ENCODE data around the gene CREBBP. TPM values are rescaled to one million over a fixed set of nuclear protein-coding genes. Genes with fewer than 3 reads are reported as not detected.

The CREBBP gene
- total and polyA plus RNA-seq, 5 experiments from 2014 or later, result 2.9 to 167 (median 12.0) TPM

DNA sequence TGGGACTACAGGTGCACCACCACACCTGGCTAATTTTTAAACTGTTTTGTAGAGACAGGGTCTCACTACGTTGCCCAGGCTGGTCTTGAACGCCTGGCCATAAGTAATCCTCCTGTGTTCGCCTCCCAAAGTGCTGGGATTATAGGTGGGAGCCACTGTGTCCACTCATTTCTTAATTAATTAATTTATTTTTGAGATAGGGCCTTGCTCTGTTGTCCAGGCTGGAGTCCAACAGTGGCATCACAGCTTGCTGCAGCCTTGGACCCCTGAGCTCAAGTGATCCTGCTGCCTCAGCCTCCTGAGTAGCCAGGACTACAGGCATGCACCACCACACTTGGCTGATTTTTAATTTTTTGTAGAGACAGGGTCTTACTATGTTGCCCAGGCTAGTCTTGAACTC is 116.1 kb downstream of the CREBBP start:
- Mint-ChIP-seq H3K27ac (no peak overlapping the region), H3K4me3 (no peak overlapping the region), H3K27me3 (no peaks in the 10 kb centered on the region), H3K4me1 (peaks cover 4 to 10% (median 6%) of the 10 kb centered on the region in 4 donors), H3K9me3 (no peaks in the 10 kb centered on the region), H3K36me3 (peaks cover 4 to 94% (median 21%) of the 10 kb centered on the region in 3 donors)
- POLR2A ChIA-PET, result interaction anchor here (0.6 kb wide), 1 partner anchor 140 kb away, joined by 6 read pairs; no protein-coding TSS in a partner anchor
- ATAC-seq, result no peak
- no peak for DNase-seq

DNA sequence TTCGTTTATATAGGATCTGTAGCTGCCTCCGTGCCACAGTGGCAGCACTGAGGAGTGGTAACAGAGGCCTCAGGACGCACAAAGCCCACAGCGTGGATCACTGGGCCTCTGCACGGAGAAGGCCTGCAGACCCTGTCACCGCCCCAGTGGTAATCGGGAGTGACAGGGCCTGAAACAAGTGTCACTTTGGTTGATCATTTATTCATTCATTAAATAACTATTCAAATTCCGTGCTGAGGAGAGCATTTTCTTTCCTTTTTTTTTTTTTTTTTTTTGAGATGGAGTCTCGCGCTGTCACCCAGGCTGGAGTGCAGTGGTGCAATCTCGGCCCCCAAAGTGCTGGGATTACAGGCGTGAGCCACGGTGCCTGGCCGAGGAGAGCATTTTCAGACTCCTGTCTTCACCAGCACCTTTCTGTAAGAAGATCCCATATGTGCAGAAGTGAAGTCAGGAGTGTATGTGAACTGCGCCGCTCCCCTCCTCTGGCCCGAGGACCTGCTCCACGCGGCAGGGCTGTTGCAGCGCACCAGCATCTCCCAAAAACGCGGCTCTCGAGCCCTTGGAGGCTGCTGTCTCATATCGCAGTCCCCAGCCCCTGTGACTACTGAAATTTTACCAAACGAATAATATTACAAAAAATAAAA is 118.3 kb downstream of the CREBBP start:
- Mint-ChIP-seq H3K4me1 (peaks cover 0 to 7% (median 3%) of the 10 kb centered on the region in 4 donors), H3K36me3 (peaks cover 3 to 94% (median 13%) of the 10 kb centered on the region in 3 donors)
- POLR2A ChIA-PET, result no interaction called here

GRCh38 chr16:3761375-3762106 is 119.0 kb downstream of the CREBBP start:
- POLR2A ChIA-PET, result no interaction called here
- DNase-seq, result no peak
- Mint-ChIP-seq H3K4me3 (no peak overlapping the region), H3K4me1 (peaks cover 0 to 7% (median 0%) of the 10 kb centered on the region in 4 donors), H3K9me3 (no peaks in the 10 kb centered on the region), H3K27me3 (no peaks in the 10 kb centered on the region), H3K36me3 (peaks cover 0 to 94% (median 9%) of the 10 kb centered on the region in 3 donors), H3K27ac (peak overlapping the region in 1 of 10 donors; percentile 36)
- no peak for ATAC-seq

More for the DNA sequence above, 118.3 kb downstream of the CREBBP start:
- H3K27ac Mint-ChIP-seq, result no peak overlapping the region
- H3K4me3 Mint-ChIP-seq, result no peak overlapping the region
- no peaks in the 10 kb centered on the region for H3K9me3 Mint-ChIP-seq
- DNase-seq, result no peak
- H3K27me3 Mint-ChIP-seq, result no peaks in the 10 kb centered on the region
- ATAC-seq, result no peak

- Mint-ChIP-seq H3K9me3 (no peaks in the 10 kb centered on the region), H3K27me3 (no peaks in the 10 kb centered on the region), H3K4me1 (peaks cover 0 to 8% (median 0%) of the 10 kb centered on the region in 4 donors), H3K27ac (peak overlapping the region in 1 of 10 donors; percentile 32), H3K36me3 (peaks cover 0 to 92% (median 10%) of the 10 kb centered on the region in 3 donors), H3K4me3 (no peak overlapping the region)
- POLR2A ChIA-PET, result no interaction called here
- DNase-seq (no peak), ATAC-seq (no peak)
These were observed 120.0 kb downstream of the CREBBP start for GRCh38 chr16:3760518-3760917.

DNA sequence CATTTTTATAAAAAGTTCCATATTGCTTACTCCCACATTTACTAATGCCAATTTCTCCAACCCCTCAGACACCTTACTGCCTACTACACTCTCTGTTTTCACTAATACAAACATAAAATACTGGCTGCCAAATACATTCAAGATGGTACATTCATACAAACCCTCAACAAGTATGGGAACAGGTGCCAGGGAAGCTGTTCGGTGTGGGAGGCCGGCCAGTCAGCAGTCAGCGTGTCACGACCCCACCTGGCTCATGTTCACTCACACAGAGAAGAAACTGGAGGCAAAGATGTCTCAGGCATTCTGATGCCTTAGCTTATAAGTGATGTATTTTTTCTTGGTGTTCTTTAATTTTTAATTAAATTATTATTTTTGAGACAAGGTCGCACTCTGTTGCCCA is 120.8 kb downstream of the CREBBP start:
- Mint-ChIP-seq H3K4me1 (peaks cover 0 to 5% (median 0%) of the 10 kb centered on the region in 4 donors), H3K27ac (peak overlapping the region in 4 of 10 donors; percentile 24 to 81 (median 58))
- POLR2A ChIA-PET, result interaction anchor here (0.5 to 0.6 kb wide), 2 partner anchors 13 to 1077 kb away, joined by 3 to 5 read pairs; no protein-coding TSS in a partner anchor

GRCh38 chr16:3756113-3756512 is 124.4 kb downstream of the CREBBP start:
- peaks cover 0 to 85% (median 10%) of the 10 kb centered on the region in 3 donors for H3K36me3 Mint-ChIP-seq
- POLR2A ChIA-PET, result no interaction called here

More for the DNA sequence above, 120.8 kb downstream of the CREBBP start:
- no peak for ATAC-seq
- Mint-ChIP-seq H3K9me3 (no peaks in the 10 kb centered on the region), H3K36me3 (peaks cover 0 to 90% (median 12%) of the 10 kb centered on the region in 3 donors), H3K27me3 (no peaks in the 10 kb centered on the region), H3K4me3 (no peak overlapping the region)
- DNase-seq, result no peak

GRCh38 chr16:3755249-3755648 is 125.3 kb downstream of the CREBBP start:
- Mint-ChIP-seq H3K4me1 (peaks cover 2 to 22% (median 16%) of the 10 kb centered on the region in 4 donors), H3K36me3 (peaks cover 0 to 84% (median 10%) of the 10 kb centered on the region in 3 donors), H3K27me3 (no peaks in the 10 kb centered on the region), H3K4me3 (no peak overlapping the region), H3K27ac (peak overlapping the region in 1 of 10 donors; percentile 63), H3K9me3 (no peaks in the 10 kb centered on the region)
- ATAC-seq (no peak), DNase-seq (no peak)
- POLR2A ChIA-PET, result no interaction called here

More at GRCh38 chr16:3756113-3756512, 124.4 kb downstream of the CREBBP start:
- Mint-ChIP-seq H3K4me1 (peaks cover 2 to 19% (median 13%) of the 10 kb centered on the region in 4 donors), H3K4me3 (no peak overlapping the region), H3K27ac (no peak overlapping the region), H3K9me3 (no peaks in the 10 kb centered on the region), H3K27me3 (no peaks in the 10 kb centered on the region)
- DNase-seq (no peak), ATAC-seq (no peak)

GRCh38 chr16:3754772-3755171 is 125.7 kb downstream of the CREBBP start:
- Mint-ChIP-seq H3K4me3 (no peak overlapping the region), H3K36me3 (peaks cover 0 to 88% (median 11%) of the 10 kb centered on the region in 3 donors), H3K4me1 (peaks cover 2 to 27% (median 19%) of the 10 kb centered on the region in 4 donors), H3K9me3 (no peaks in the 10 kb centered on the region), H3K27me3 (no peaks in the 10 kb centered on the region), H3K27ac (no peak overlapping the region)
- ATAC-seq, result no peak
- POLR2A ChIA-PET, result no interaction called here
- DNase-seq, result no peak

DNA sequence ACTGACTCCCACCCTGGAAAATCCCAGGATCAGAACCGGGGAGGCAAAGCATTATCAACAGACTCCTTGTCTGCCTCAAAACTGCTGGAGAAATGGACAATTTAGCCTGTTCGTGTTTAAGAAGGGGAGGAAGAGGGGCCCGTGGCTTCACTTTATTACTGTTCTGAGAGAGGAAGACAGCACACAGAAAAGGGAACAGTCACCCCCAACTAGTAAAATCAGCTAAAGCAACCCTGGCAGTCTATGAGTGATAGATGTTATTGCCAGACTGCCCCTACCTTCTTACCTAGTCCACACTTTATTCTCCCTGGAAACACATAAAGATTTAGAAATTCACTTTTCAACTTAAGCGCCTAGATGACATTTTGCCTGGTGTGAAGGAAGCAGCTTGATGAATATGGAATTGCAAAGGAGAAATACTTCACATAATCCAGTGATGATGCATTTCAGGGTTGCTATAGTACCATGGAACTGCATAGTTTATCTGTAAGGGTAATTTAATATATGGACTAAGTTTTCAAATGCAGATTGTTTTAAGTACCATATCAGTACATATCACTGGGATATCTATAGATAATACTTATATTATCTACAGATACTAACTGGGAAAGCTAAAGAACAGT is 126.3 kb downstream of the CREBBP start:
- ATAC-seq, result no peak
- Mint-ChIP-seq H3K27ac (peak overlapping the region in 3 of 10 donors; percentile 16 to 73 (median 71)), H3K27me3 (no peaks in the 10 kb centered on the region), H3K36me3 (peaks cover 0 to 85% (median 12%) of the 10 kb centered on the region in 3 donors), H3K4me3 (no peak overlapping the region), H3K9me3 (no peaks in the 10 kb centered on the region), H3K4me1 (peaks cover 2 to 27% (median 20%) of the 10 kb centered on the region in 4 donors)
- POLR2A ChIA-PET, result no interaction called here
- no peak for DNase-seq

- Mint-ChIP-seq H3K27me3 (no peaks in the 10 kb centered on the region), H3K4me3 (no peak overlapping the region), H3K27ac (peak overlapping the region in 2 of 10 donors; percentile 28 to 65), H3K36me3 (peaks cover 0 to 85% (median 9%) of the 10 kb centered on the region in 3 donors), H3K4me1 (peaks cover 2 to 27% (median 20%) of the 10 kb centered on the region in 4 donors), H3K9me3 (no peaks in the 10 kb centered on the region)
- POLR2A ChIA-PET, result no interaction called here
- ATAC-seq (no peak), DNase-seq (no peak)
These were observed 127.5 kb downstream of the CREBBP start for GRCh38 chr16:3752984-3753383.

GRCh38 chr16:3751878-3752277 is 128.6 kb downstream of the CREBBP start:
- Mint-ChIP-seq H3K9me3 (no peaks in the 10 kb centered on the region), H3K4me3 (no peak overlapping the region), H3K27me3 (no peaks in the 10 kb centered on the region), H3K36me3 (peaks cover 0 to 84% (median 7%) of the 10 kb centered on the region in 3 donors), H3K4me1 (peaks cover 2 to 27% (median 23%) of the 10 kb centered on the region in 4 donors), H3K27ac (peak overlapping the region in 2 of 10 donors; percentile 6 to 65)
- DNase-seq, result no peak
- no peak for ATAC-seq
- POLR2A ChIA-PET, result interaction anchor here (0.7 kb wide), 2 partner anchors 182 to 233 kb away, joined by 3 read pairs; no protein-coding TSS in a partner anchor

DNA sequence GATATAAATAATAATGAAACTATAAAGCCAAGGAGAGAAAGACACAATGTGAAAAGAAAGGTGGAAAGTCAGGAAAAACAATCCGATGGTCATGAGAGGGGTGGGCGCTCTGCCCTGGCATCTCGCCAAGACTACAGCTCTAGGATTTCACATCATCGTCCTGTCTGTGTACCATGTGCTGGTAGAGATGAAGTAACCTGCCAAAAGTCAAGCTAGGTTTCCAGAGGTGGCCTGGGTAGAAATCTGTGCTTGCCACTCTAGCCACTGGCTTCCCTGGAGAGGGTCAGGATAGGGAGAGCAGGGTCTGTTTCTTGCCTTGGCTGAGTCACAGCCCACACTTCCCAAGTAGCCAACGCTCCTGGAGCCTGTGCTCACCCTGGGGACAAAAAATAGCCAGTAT is 132.2 kb downstream of the CREBBP start:
- peak overlapping the region in 2 of 10 donors; percentile 62 to 89 for H3K27ac Mint-ChIP-seq
- no peak for DNase-seq
- H3K27me3 Mint-ChIP-seq, result no peaks in the 10 kb centered on the region

More for the DNA sequence above, 132.2 kb downstream of the CREBBP start:
- no peak for ATAC-seq
- H3K9me3 Mint-ChIP-seq, result no peaks in the 10 kb centered on the region
- H3K4me1 Mint-ChIP-seq, result peaks cover 2 to 22% (median 17%) of the 10 kb centered on the region in 4 donors
- no peak overlapping the region for H3K4me3 Mint-ChIP-seq
- POLR2A ChIA-PET, result interaction anchor here (0.5 kb wide), 1 partner anchor 552 kb away, joined by 3 read pairs; no protein-coding TSS in a partner anchor
- H3K36me3 Mint-ChIP-seq, result peaks cover 0 to 91% (median 11%) of the 10 kb centered on the region in 3 donors
